ENCODE results near the gene DFFA.

- no peak for TF ChIP-seq CTCF (IDR thresholded peaks at IDR 0.05)
- no peak for TF ChIP-seq EZH2 (IDR thresholded peaks at IDR 0.05)
- no peak for TF ChIP-seq EZH2phosphoT487 (IDR thresholded peaks at IDR 0.05)
These were observed 36.2 kb upstream of the DFFA start for GRCh38 chr1:10508511-10508951.

Measured in neural progenitor cell (in vitro differentiated cells).